ENCODE results near the gene ACTA2.

ACTA2 gene

GRCh38 chr10:88980800-88981199 is 28.2 kb upstream of the ACTA2 start:
- no peak for DNase-seq

- DNase-seq: no peak
These were observed 27.7 kb upstream of the ACTA2 start for GRCh38 chr10:88980247-88980646.

- no peak for DNase-seq
These were observed 27.0 kb upstream of the ACTA2 start for GRCh38 chr10:88979603-88980002.

DNA sequence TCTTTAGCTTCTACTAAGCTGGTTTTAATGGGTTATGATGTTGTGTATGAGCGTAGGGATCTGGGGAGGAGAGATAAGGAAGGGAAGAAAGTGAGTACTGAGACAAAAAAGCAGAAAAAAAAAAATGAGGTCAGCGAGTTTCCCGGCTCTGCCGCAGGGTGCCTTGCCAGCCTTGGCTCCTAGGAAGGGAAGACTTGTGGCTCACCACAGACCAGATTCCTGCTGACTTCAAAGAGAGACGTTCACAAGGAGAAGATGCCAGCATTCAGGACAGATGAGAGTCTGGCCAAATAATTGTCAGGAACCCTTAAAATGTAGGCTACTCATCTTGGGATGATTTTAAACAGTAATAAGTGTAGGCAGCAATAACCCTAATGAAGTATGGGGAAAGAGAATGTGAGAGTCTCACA is 26.6 kb upstream of the ACTA2 start:
- peak; percentile 52 for DNase-seq

GRCh38 chr10:88978463-88978862 is 25.9 kb upstream of the ACTA2 start:
- no peak for DNase-seq

DNA sequence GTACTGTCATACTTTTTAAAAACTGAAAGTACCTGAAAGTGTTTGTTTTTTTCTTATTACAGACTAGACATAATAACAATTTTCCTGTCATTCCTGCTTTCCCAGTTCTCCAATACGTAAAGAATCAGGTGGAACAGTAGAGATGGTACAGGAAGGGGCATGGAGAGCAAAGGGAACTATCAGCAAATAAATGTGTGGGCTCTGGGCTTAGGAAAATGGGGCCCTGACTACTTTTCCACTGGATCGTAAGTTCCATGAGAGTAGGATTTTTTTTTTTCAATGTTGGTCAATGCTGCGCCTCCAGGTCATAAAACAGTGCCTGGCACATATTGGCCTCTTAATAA is 22.8 kb upstream of the ACTA2 start:
- no peak for DNase-seq

DNA sequence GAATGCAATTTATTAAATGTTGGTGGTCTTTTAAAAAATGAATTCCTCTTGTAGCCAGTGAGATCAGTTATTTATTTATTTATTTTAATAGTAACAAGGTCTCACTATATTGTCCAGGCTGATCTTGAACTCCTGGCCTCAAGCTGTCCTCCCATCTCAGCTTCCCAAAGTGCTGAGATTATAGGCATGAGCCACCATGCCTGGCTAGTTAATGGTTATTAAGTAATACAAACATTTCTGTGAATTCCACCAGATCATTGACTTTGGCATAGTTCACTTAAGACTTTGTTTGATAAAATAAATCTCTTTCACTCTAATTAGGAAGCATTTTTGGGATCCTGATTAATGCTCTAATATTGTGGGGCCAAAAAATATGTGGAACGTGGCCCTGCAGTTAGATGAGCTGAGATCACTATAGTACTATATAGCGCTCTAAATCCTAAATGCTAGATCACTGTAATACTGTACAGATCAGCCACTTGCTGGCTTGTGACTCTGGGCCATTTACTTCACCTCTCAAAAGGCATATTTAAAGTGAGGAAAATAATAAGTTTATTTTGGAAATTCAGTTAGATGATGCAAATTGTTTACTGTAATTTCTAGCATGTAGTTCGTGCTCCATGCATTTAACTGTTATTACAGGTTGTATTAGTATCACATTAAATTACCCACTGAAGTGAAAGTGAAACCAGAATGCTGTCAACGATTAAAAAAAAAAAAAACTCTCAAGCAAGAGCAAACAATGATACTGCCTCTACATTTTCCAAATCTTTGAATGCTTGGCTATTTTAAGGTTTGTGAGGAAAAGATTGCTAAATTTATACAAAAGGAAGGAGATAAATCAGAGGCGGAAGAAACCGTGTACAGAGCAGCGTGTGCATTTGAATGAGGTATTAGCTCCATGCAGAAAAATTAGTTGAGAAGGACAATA is 22.1 kb upstream of the ACTA2 start:
- DNase-seq: no peak

DNA sequence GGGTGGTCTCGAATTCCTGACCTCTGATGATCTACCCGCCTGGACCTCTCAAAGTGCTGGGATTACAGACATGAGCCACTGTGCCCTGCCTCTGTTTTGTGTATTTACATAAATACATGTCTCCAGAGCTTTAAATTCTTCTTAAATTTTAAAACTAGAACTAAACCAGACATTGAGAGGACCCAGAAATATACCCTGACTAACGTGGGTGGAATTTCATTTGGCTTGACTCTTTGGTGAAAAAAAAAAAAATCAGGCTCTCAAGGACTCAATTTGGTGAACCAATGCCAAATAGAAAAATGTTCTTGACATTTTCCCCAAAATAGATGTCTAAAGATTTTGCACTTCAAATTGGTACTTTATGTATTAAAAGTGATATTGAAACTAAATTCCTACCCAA is 21.4 kb upstream of the ACTA2 start:
- DNase-seq: no peak

GRCh38 chr10:88971221-88972061 is 18.9 kb upstream of the ACTA2 start:
- DNase-seq: no peak

GRCh38 chr10:88968391-88968790 is 15.8 kb upstream of the ACTA2 start:
- DNase-seq: no peak

GRCh38 chr10:88966797-88967196 is 14.2 kb upstream of the ACTA2 start:
- no peak for DNase-seq

GRCh38 chr10:88964869-88965415 is 12.4 kb upstream of the ACTA2 start:
- no peak for DNase-seq

DNA sequence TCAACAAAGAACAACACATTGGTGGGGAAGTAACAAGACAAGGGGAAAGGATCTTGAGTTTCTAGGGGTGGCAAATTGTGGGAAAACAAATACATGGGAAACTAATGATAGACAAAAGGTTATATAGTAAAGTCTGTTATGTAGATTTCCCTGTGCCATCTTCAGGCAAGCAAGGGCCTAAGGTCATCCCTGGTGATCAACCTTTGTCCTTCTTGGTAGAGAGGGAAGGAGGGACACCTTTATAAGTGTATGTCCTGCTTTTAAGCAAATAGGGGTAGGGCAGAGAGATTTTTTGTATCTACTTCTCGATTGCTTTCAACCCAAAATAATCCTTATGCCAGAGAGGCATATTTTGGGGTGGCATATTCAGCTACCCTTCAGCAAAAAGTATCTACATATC is 11.8 kb upstream of the ACTA2 start:
- no peak for DNase-seq

DNA sequence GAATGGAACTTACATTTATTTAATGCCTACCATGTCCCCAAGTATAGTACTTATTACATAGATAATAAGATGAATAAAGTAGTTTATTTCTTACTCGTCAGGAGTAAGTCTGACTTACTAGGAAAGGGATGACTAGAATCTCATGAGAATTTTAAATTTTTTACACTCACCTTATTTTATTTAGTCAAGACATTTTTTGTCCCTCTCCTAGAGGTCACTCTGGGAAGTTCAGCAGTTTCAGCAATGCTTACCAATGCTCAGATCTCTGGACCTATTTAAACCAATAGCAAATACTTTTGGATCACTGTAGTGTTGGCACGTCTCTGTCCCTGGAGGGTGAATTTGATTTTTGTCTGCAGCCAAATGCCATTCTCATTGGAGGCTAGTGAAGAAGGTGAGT is 10.7 kb upstream of the ACTA2 start:
- no peak for DNase-seq

- DNase-seq: no peak
These were observed 9.8 kb upstream of the ACTA2 start for GRCh38 chr10:88962336-88962735.

DNA sequence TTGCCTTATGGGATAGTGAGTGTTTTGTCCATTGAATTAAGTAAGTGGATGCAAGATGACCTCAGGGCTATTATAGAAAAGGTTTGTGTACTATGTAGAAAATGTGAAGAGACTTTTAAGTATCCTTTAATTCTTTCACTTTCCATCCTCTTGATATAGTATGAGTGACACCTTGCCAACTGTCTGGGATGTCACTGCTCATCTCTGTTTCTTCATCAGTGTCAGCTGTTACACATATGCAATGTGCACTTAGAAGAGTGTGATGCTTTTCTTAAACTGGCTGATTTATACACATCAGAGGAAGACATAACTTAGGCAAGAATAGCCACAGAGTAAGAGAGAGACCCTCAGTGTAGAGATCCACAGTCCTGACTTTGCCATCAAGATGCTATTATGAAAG is 8.7 kb upstream of the ACTA2 start:
- no peak for DNase-seq

GRCh38 chr10:88960802-88961201 is 8.2 kb upstream of the ACTA2 start:
- DNase-seq: no peak

DNA sequence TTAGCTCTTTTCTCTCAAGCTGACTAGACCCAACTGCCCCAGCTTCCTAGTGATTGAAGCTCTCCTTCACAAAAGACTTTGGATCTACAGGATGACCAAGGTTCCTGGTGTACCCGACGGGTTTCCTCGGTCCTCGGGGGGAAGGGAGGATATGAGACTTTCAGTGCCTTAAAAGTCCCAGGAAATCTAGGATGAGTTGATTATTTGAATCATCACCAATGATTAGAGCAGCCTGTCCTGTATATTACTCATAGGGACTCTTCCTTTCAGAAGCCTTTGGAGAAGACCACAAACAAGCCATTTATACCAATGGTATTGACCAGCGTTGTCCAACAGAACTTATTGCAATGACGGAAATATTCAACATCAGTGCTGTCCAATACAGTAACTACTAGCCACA is 6.1 kb upstream of the ACTA2 start:
- no peak for DNase-seq

- no peak for DNase-seq
These were observed 4.8 kb upstream of the ACTA2 start for GRCh38 chr10:88957381-88957780.

- DNase-seq: no peak
These were observed 2.0 kb upstream of the ACTA2 start for GRCh38 chr10:88954458-88955083.

DNA sequence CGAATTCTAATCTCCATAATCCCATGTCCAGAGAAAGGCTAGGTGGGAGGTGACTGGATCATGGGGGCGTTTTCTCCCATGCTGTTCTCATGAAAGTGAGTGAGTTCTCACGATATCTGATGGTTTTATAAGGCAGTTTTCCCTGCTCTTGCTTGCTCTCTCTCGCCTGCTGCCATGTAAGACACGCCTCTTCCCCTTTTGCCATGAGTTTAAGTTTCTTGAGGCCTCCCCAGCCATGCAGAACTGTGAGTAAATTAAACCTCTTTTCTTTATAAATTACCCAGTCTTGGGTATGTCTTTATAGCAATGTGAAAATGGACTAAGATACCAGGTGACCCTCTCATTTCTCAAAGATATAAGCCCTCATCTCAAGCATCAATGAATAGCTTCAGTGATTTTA is 1.1 kb upstream of the ACTA2 start:
- no peak for DNase-seq

DNA sequence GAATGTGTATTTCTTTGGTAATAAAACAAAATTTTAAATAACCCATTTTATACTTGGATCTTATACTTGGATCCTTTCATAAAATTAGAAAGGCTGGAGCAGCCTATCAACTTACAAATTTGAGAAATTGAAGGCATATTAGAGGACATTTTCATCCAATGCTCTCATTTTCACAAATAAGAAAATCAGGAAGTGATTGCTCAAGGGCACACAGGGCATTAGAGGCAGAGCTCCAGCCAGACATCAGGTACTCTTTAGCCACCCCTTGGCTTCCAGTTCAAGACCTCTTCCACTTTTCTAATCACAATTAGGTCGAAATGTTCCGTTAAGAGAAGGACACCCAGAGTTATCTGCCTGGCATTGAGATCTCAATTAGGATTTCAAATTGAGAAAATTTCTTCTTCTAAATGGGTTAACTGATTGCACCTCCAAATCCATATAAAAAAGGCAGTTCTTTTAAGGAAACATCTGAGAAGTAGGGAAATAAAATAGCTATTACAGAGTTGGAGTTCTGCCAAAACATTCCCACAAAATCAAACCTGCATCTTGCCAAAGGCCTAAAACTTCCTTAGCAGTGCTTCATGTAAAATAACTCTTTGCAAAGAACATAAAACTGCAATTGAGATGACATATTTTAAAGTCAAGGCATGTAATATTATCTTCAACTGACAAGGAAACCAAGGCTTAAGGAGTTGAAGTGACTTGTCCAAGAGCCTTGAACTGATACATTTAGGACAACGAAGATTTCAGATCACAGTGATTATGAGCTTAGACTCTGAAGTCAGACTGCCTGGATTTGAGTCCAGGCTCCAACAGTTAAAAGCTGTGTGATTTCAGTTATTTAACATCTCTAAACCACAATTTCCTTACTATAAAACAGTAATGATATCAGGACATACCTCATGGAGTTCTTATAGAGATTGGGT is 2.4 kb downstream of the ACTA2 start:
- no peak for DNase-seq

Data from right hindlimb (tissue), 1 donor.